Retinal pigment epithelial cell (primary cell): ENCODE measurements around the gene RNF212.

Source experiments
- DNase-seq: peaks from one replicate; pipeline ENCODE4 v3.0.0-alpha.2; 2010; ENCODE audit warnings: low read depth
- H3K4me3 ChIP-seq: 2 replicates; pipeline ENCODE4 v1.5.1; 2011; ENCODE audit warnings: mild to moderate bottlenecking, low read length, control low read depth, moderate library complexity
- CTCF ChIP-seq: conservative IDR thresholded peaks from 2 replicates; pipeline ENCODE4 v1.5.1; 2011; ENCODE audit warnings: low read depth, low read length, control low read depth, inconsistent platforms

The RNF212 gene

GRCh38 chr4:1152290-1152689 lies 38.9 kb upstream of the RNF212 start:
- TF ChIP-seq CTCF, result no peak
- no peak for DNase-seq
- H3K4me3 ChIP-seq, result no peak overlapping the region

DNA sequence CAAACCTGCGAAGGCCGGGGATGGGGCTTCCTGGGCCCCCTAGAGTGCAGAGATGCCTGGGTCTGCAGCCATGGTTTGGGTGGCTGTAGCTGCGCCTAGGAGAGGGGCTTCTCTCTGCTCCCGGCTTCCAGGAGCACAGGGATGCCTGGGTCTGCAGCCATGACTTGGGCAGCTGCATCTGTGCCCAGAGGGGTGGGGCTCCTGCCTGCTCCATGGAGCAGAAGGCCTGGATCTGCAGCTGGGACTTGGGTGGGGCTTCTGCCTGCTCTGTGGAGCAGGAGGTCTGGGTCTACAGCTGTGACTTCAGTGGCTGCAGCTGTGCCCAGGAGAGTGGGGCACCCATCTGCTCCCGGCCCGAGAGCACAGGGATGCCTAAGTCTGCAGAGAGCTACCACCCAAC lies 38.2 kb upstream of the RNF212 start:
- no peak for TF ChIP-seq CTCF
- H3K4me3 ChIP-seq, result no peak overlapping the region
- no peak for DNase-seq

- no peak for TF ChIP-seq CTCF
- no peak for DNase-seq
- no peak overlapping the region for H3K4me3 ChIP-seq
Measured at GRCh38 chr4:1150875-1151274, 37.5 kb upstream of the RNF212 start.

DNA sequence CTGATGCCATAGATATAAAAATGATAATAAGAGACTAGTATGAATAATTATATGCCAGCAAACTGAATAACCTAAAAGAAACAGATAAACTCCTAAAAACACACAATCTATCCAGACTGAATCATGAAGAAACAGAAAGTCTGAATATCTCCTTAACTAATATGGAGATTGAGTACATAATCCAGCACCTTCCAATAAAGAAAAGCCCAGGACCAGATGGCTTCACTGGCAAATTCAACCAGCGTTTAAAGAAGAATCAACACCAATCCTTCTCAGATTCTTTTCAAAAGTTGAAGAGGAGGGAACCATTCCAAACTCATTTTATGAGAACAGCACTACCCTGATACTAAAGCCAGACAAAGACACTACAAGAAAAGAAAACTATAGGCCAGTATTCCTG lies 26.5 kb upstream of the RNF212 start:
- H3K4me3 ChIP-seq, result no peak overlapping the region
- no peak for DNase-seq
- TF ChIP-seq CTCF, result no peak

DNA sequence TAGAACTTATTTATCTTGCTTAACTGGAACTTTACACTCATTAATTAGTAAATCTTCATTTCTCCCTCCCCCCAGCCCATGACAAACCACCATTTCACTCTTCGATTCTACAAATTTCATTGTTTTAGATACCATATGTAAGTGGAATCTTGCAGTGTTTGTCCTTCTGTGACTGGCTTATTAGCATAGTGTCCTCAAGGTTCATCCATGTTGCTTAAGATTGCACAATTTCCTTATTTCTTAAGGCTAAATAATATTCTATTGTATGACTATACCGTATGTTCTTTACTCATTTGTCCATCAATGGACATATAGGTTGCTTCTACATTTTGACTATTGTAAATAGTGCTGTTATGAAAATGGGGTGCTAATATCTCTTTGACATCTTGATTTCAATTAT lies 24.5 kb upstream of the RNF212 start:
- no peak overlapping the region for H3K4me3 ChIP-seq
- no peak for DNase-seq
- TF ChIP-seq CTCF, result no peak

- DNase-seq, result no peak
- TF ChIP-seq CTCF, result no peak
- no peak overlapping the region for H3K4me3 ChIP-seq
Measured at GRCh38 chr4:1137063-1137776, 23.9 kb upstream of the RNF212 start.

- TF ChIP-seq CTCF, result no peak
- no peak overlapping the region for H3K4me3 ChIP-seq
- DNase-seq, result no peak
Measured at GRCh38 chr4:1136048-1136447, 22.7 kb upstream of the RNF212 start.
